CD4-positive, alpha-beta memory T cell (primary cell): ENCODE measurements around the gene LCT. TPM values are rescaled to one million over a fixed set of nuclear protein-coding genes. Genes with fewer than 3 reads are reported as not detected.
A peak's percentile ranks its signal among the peaks of the same experiment; 100 is the strongest.
"Not testable (repeated sequence)": the region's sequence is repeated elsewhere in the genome, so short reads cannot be mapped to it uniquely, and the experiment has no call there.

Experiments
- CTCF ChIA-PET: fragments of 350-600 bp; sonication (Branson Sonifier 250); formaldehyde crosslinking; loops from one replicate; lab custom pipeline; 2021; ENCODE audit warnings: inconsistent platforms; ENCODE audit not compliant: partially characterized antibody; lab: Charles Lee
- POLR2A ChIA-PET: fragments of 350-600 bp; sonication (Branson Sonifier 250); formaldehyde crosslinking; loops from one replicate; lab custom pipeline; 2021; ENCODE audit not compliant: partially characterized antibody; lab: Charles Lee
- DNase-seq, 5 donors: peaks; one replicate each; pipeline versions ENCODE4 v3.0.0 to v3.0.0-alpha.2; 2020 to 2022; ENCODE audit warnings: mixed read lengths in 1 of 5
- H3K27ac ChIP-seq: one replicate; pipeline ENCODE4 v1.7.0; 2013; ENCODE audit warnings: low read depth, low read length
- H3K27me3 ChIP-seq: 2 replicates; pipeline ENCODE4 v1.7.0; 2013; ENCODE audit warnings: mild to moderate bottlenecking, low read length, moderate library complexity; ENCODE audit not compliant: insufficient read depth
- H3K36me3 ChIP-seq: 2 replicates; pipeline ENCODE4 v1.7.0; 2013; ENCODE audit warnings: mild to moderate bottlenecking, low read length, moderate library complexity; ENCODE audit not compliant: insufficient read depth
- H3K4me1 ChIP-seq: 2 replicates; pipeline ENCODE4 v1.7.0; 2013; ENCODE audit warnings: mild to moderate bottlenecking, low read length, moderate library complexity; ENCODE audit not compliant: insufficient read depth
- H3K4me3 ChIP-seq, 2 donors: one replicate each; pipeline ENCODE4 v1.7.0; 2013; ENCODE audit warnings: low read length in 2 of 2, mild to moderate bottlenecking in 1 of 2
- H3K9me3 ChIP-seq, 2 donors: one replicate each; pipeline ENCODE4 v1.7.0; 2013; ENCODE audit warnings: low read length in 2 of 2, control low read depth in 1 of 2; ENCODE audit not compliant: control insufficient read depth in 1 of 2
- H3K27ac Mint-ChIP-seq, 7 donors: one replicate each; pipeline ENCODE4 v1.8.0; 2020 to 2021; ENCODE audit warnings: mixed read lengths in 7 of 7, mild to moderate bottlenecking in 6 of 7, inconsistent platforms in 3 of 7, moderate library complexity in 3 of 7
- H3K27me3 Mint-ChIP-seq, 2 donors: one replicate each; pipeline ENCODE4 v1.8.0; 2020 to 2021; ENCODE audit warnings: mixed read lengths in 2 of 2
- H3K36me3 Mint-ChIP-seq, 2 donors: one replicate each; pipeline ENCODE4 v1.8.0; 2020 to 2021; ENCODE audit warnings: mixed read lengths in 2 of 2, inconsistent platforms in 1 of 2, mild to moderate bottlenecking in 1 of 2
- H3K4me1 Mint-ChIP-seq, 4 donors: one replicate each; pipeline ENCODE4 v1.8.0; 2020 to 2021; ENCODE audit warnings: mixed read lengths in 4 of 4, mild to moderate bottlenecking in 1 of 4
- H3K4me3 Mint-ChIP-seq, 8 donors: one replicate each; pipeline ENCODE4 v1.8.0; 2020 to 2021; ENCODE audit warnings: mixed read lengths in 8 of 8, mild to moderate bottlenecking in 7 of 8, moderate library complexity in 6 of 8, inconsistent platforms in 3 of 8
- H3K9me3 Mint-ChIP-seq, 8 donors: one replicate each; pipeline ENCODE4 v1.8.0; 2020 to 2021; ENCODE audit warnings: mixed read lengths in 8 of 8, mild to moderate bottlenecking in 5 of 8, inconsistent platforms in 3 of 8, moderate library complexity in 1 of 8
- intact Hi-C: fragments of 100-400 bp; cut with micrococcal nuclease; formaldehyde crosslinking; loops from one replicate; pipeline ENCODE4 v1.15.1; 2023
- polyA plus RNA-seq, 2 donors: library from polyadenylated mRNA; unstranded; fragments of 300-500 nt; fragmentation: Illumina TruSeq; gene quantifications; one replicate each; pipeline ENCODE4 v1.2.3, GENCODE V29; 2021
- total RNA-seq, 2 experiments: library from RNA; stranded (reverse); gene quantifications; one replicate each; pipeline ENCODE4 v1.2.3, GENCODE V29; 2021

LCT gene
- total RNA-seq (under 1 TPM; 0.06 TPM), polyA plus RNA-seq (not detected)

DNA sequence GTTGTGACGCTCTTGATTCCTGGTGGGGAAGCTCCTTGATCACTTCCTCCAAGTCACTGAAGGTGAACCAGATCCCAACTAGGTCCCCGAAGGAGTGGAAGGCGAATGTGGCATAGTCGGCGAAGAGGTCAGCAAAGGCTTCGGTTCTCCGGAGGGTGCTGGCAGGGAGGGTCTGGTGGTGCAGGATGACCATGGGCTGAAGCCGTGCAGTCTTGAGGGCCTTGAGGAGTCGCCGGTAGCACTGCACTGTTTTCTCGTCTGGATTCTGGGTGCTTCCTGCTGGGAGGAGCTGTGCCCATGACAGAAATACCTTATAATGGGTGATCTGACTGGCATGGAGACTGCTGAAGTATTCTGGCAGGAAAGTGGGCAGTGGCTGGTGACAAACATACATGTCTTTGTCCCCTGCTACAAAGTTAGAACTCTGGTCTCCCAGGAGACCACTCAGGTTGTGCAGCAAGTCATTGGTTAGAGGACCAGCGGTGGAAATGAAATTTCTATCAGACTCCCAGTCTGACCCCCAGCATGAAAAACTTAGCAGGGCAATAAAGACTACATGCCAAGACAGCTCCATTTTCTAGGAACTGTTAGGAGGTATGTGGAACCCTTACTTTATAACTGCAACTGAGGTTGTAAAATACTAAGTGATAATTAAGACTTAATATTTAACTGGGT lies at the start of gene LCT:
LCT (minus strand) TSS at position 589 of the 675 bp plus-strand sequence; CDS start at position 574, 15 bp downstream.
- Histone ChIP-seq H3K4me3 (no peak within 1 kb of the TSS), H3K27me3 (no peaks in the 10 kb centered on the region), H3K4me1 (no peaks in the 10 kb centered on the region), H3K9me3 (no peaks in the 10 kb centered on the region), H3K27ac (no peak within 1 kb of the TSS), H3K36me3 (no peaks in the 10 kb centered on the region)
- Mint-ChIP-seq H3K4me3 (no peak within 1 kb of the TSS), H3K27me3 (no peaks in the 10 kb centered on the region), H3K9me3 (no peaks in the 10 kb centered on the region), H3K27ac (peak within 1 kb of the TSS in 2 of 7 donors; percentile 3 to 16), H3K36me3 (peaks cover 0 to 18% of the 10 kb centered on the region in 2 donors), H3K4me1 (peaks cover 4 to 9% (median 6%) of the 10 kb centered on the region in 4 donors)
- intact Hi-C loops = no loop called here
- no peak for DNase-seq
- POLR2A ChIA-PET = no interaction called here
- CTCF ChIA-PET = interaction anchor here (2.4 kb wide), 1 partner anchor 39 kb away, joined by 11 read pairs; no protein-coding TSS in a partner anchor

GRCh38 chr2:135885709-135886108 lies 48.7 kb upstream of the LCT start:
- H3K27me3 Mint-ChIP-seq = peaks cover 0 to 4% of the 10 kb centered on the region in 2 donors

DNA sequence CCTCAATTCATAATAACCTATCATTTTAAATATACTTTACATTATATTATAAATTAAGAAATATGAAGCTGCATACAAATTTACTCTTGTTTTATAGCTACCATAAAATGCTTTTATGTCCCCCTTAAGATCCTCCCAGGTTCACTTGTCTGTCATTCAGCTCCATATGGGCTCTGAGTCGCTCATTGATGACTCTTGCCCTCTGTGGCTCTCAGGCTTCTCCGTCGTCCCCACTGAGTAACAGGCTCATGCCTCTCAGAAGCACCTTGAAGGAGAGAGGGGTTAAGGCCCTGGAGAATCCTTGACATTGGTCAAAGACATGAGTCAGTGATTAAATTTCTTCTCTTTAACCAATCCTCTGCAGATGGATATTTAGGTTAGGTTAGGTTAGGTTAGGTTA lies 45.4 kb upstream of the LCT start:
- H3K36me3 Mint-ChIP-seq = no peaks in the 10 kb centered on the region

More at GRCh38 chr2:135885709-135886108, 48.7 kb upstream of the LCT start:
- Histone ChIP-seq H3K27ac (no peak overlapping the region), H3K27me3 (no peaks in the 10 kb centered on the region), H3K4me1 (no peaks in the 10 kb centered on the region), H3K4me3 (no peak overlapping the region), H3K36me3 (no peaks in the 10 kb centered on the region), H3K9me3 (no peaks in the 10 kb centered on the region)
- no peak overlapping the region for H3K4me3 Mint-ChIP-seq
- intact Hi-C loops = no loop called here
- DNase-seq = no peak
- POLR2A ChIA-PET = interaction anchor here (1.1 kb wide), 1 partner anchor 10 kb away, joined by 3 read pairs; no protein-coding TSS in a partner anchor
- peaks cover 0 to 2% (median 0%) of the 10 kb centered on the region in 8 donors for H3K9me3 Mint-ChIP-seq
- no peaks in the 10 kb centered on the region for H3K4me1 Mint-ChIP-seq
- CTCF ChIA-PET = interaction anchor here (1.7 kb wide), 1 partner anchor 498 kb away, joined by 4 read pairs; no protein-coding TSS in a partner anchor
- H3K27ac Mint-ChIP-seq = no peak overlapping the region
- no peaks in the 10 kb centered on the region for H3K36me3 Mint-ChIP-seq

DNA sequence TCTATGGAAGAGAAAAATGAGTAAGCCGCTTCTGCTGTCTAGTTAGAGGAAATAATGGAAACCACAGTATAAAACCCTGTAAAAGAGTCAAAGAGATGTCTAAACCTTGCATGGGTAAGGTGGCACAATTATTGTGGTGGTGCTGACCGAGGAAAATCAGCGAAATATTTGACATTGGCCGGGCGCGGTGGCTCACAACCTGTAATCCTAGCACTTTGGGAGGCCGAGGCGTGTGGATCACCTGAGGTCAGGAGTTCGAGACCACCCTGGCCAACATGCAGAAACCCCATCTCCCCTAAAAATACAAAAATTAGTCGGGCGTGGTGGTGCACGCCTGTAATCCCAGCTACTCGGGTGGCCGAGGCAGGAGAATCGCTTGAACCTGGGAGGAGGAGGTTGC lies 39.8 kb upstream of the LCT start:
- not testable (repeated sequence) for H3K36me3 ChIP-seq, H3K9me3 ChIP-seq, DNase-seq, H3K9me3 Mint-ChIP-seq, H3K27me3 Mint-ChIP-seq, H3K27me3 ChIP-seq
- Mint-ChIP-seq H3K27ac (peak overlapping the region; percentile 85 to 96 (median 95)), H3K4me3 (peak overlapping the region; percentile 81 to 96 (median 95)), H3K36me3 (peaks cover 5 to 14% of the 10 kb centered on the region in 2 donors), H3K4me1 (peaks cover 27 to 47% (median 37%) of the 10 kb centered on the region in 4 donors)
- H3K4me3 ChIP-seq = peak overlapping the region in 1 of 2 donors; percentile 82
- H3K4me1 ChIP-seq = peaks cover 31% of the 10 kb centered on the region
- ChIA-PET CTCF (interaction anchor here (1.7 kb wide), 1 partner anchor 547 kb away, joined by 3 read pairs; no protein-coding TSS in a partner anchor), POLR2A (interaction anchor here (0.7 to 1.9 kb wide), 12 partner anchors 14 to 958 kb away, joined by 3 to 11 read pairs (median 6); partner anchors contain the start of genes CCNT2, R3HDM1, RAB3GAP1 and UBXN4)
- peak overlapping the region; percentile 80 for H3K27ac ChIP-seq
- intact Hi-C loops = loop anchor here (1.0 to 5.0 kb wide), 7 partner anchors 106 to 958 kb away; partner anchors contain the start of genes CCNT2, R3HDM1, RAB3GAP1 and UBXN4

More for the DNA sequence above, 45.4 kb upstream of the LCT start:
- Mint-ChIP-seq H3K4me3 (no peak overlapping the region), H3K9me3 (no peaks in the 10 kb centered on the region), H3K27me3 (peaks cover 0 to 3% of the 10 kb centered on the region in 2 donors), H3K27ac (no peak overlapping the region), H3K4me1 (peaks cover 1 to 4% (median 3%) of the 10 kb centered on the region in 4 donors)
- intact Hi-C loops = no loop called here
- no peak for DNase-seq
- Histone ChIP-seq H3K4me1 (no peaks in the 10 kb centered on the region), H3K36me3 (no peaks in the 10 kb centered on the region), H3K27me3 (no peaks in the 10 kb centered on the region), H3K4me3 (no peak overlapping the region), H3K9me3 (no peaks in the 10 kb centered on the region), H3K27ac (no peak overlapping the region)
- POLR2A ChIA-PET = no interaction called here
- CTCF ChIA-PET = interaction anchor here (0.6 to 1.4 kb wide), 2 partner anchors 25 to 502 kb away, joined by 3 to 5 read pairs; no protein-coding TSS in a partner anchor

DNA sequence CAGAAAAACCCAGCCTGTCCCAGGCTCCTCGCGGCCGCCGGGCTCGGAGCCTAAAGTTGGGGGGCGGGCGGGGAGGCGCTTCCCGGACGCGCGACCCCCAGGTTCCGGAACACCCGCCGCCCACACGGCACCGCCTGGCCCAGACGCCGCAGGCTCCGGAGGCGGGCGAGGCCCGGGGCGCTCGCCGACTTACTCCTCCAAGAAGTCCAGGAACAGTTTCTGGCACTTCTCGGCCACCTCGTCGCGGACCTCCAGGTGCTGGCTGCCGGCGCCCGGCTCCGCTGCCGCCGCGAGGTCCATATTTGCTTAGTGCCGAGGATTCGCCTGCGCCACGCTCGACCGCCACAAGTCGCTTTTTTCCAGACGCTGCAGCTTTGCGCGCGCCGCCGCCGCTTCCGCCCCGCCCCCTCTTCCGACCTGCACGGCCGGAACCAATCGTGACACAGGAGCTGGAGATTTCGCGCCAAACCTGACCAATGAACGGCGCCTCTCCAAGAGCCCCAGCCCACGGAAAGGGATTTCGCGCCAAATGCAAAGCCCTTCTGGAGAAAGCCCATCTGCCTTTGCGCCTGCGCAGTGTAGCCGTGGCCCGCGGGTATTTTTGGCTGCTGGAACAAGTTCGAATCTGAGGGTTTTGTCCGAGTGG lies 39.2 kb upstream of the LCT start, which contains the start of gene MCM6:
MCM6 (minus strand) TSS at position 378 of the 646 bp plus-strand sequence; CDS start at position 300, 78 bp downstream.
- H3K27me3 Mint-ChIP-seq = peaks cover 0 to 1% of the 10 kb centered on the region in 2 donors
- peak within 1 kb of the TSS; percentile 82 to 84 for H3K4me3 ChIP-seq
- peaks cover 27 to 47% (median 37%) of the 10 kb centered on the region in 4 donors for H3K4me1 Mint-ChIP-seq
- peaks cover 5% of the 10 kb centered on the region for H3K36me3 ChIP-seq
- H3K27ac Mint-ChIP-seq = peak within 1 kb of the TSS; percentile 94 to 97 (median 95)
- peak within 1 kb of the TSS; percentile 81 to 96 (median 95) for H3K4me3 Mint-ChIP-seq
- POLR2A ChIA-PET = interaction anchor here (0.7 to 1.9 kb wide), 15 partner anchors 10 to 958 kb away, joined by 3 to 11 read pairs (median 4); partner anchors contain the start of genes CCNT2, R3HDM1, RAB3GAP1 and UBXN4
- peak; percentile 97 to 98 (median 98) for DNase-seq
- no peaks in the 10 kb centered on the region for H3K9me3 Mint-ChIP-seq
- H3K27me3 ChIP-seq = no peaks in the 10 kb centered on the region
- intact Hi-C loops = loop anchor here (1.0 to 5.0 kb wide), 7 partner anchors 106 to 958 kb away; partner anchors contain the start of genes CCNT2, R3HDM1, RAB3GAP1 and UBXN4
- peak within 1 kb of the TSS; percentile 80 for H3K27ac ChIP-seq
- peaks cover 7 to 20% of the 10 kb centered on the region in 2 donors for H3K36me3 Mint-ChIP-seq
- CTCF ChIA-PET = no interaction called here
- H3K4me1 ChIP-seq = peaks cover 31% of the 10 kb centered on the region
- no peaks in the 10 kb centered on the region for H3K9me3 ChIP-seq

GRCh38 chr2:135875491-135876065 lies 38.6 kb upstream of the LCT start:
- Histone ChIP-seq H3K9me3 (no peaks in the 10 kb centered on the region), H3K27ac (peak overlapping the region; percentile 80), H3K4me3 (peak overlapping the region; percentile 82 to 84), H3K27me3 (no peaks in the 10 kb centered on the region), H3K4me1 (peaks cover 31% of the 10 kb centered on the region), H3K36me3 (peaks cover 6% of the 10 kb centered on the region)
- ChIA-PET CTCF (no interaction called here), POLR2A (interaction anchor here (0.6 to 1.9 kb wide), 19 partner anchors 9 to 957 kb away, joined by 3 to 11 read pairs (median 4); partner anchors contain the start of genes CCNT2, R3HDM1, RAB3GAP1 and UBXN4)
- DNase-seq = peak; percentile 75 to 84 (median 80)
- peaks cover 0 to 1% of the 10 kb centered on the region in 2 donors for H3K27me3 Mint-ChIP-seq
- no peaks in the 10 kb centered on the region for H3K9me3 Mint-ChIP-seq
- intact Hi-C loops = loop anchor here (1.0 to 5.0 kb wide), 7 partner anchors 107 to 957 kb away; partner anchors contain the start of genes CCNT2, R3HDM1, RAB3GAP1 and UBXN4
- peak overlapping the region; percentile 81 to 96 (median 92) for H3K4me3 Mint-ChIP-seq
- H3K36me3 Mint-ChIP-seq = peaks cover 11 to 24% of the 10 kb centered on the region in 2 donors
- peaks cover 27 to 47% (median 38%) of the 10 kb centered on the region in 4 donors for H3K4me1 Mint-ChIP-seq
- peak overlapping the region; percentile 92 to 97 (median 95) for H3K27ac Mint-ChIP-seq
